PC-9 (cell line): Measurements from ENCODE around the gene COL4A2. TPM values are rescaled to one million over a fixed set of nuclear protein-coding genes. Genes with fewer than 3 reads are reported as not detected.

Experiments
- BruUV-seq: library from RNA; stranded (reverse); fragments of 400-500 nt; replicated peaks from 2 replicates; lab custom pipeline; 2021; lab: Mats Ljungman, UMichigan
- CTCF ChIA-PET: fragments of 300-600 bp; sonication (Branson Sonifier 250); formaldehyde crosslinking; loops from one replicate; lab custom pipeline; 2022; ENCODE audit warnings: antibody characterized with exemption; lab: Charles Lee
- POLR2A ChIA-PET: fragments of 300-600 bp; sonication (Branson Sonifier 250); formaldehyde crosslinking; loops from one replicate; lab custom pipeline; 2022; ENCODE audit warnings: antibody characterized with exemption; ENCODE audit not compliant: unreplicated experiment; lab: Charles Lee
- DNase-seq, 2 experiments: peaks; one replicate each; pipeline versions ENCODE4 v3.0.0 to v3.0.0-alpha.2; 2015 to 2022; ENCODE audit warnings: mixed read lengths in 1 of 2
- H2AFZ ChIP-seq: fragments of 200-600 bp; sonication (generic); 2 replicates; pipeline ENCODE4 v1.8.1; 2017; ENCODE audit warnings: antibody characterized with exemption
- H3F3A ChIP-seq: fragments of 200-600 bp; sonication (generic); 2 replicates; pipeline ENCODE4 v1.8.1; 2017; ENCODE audit warnings: antibody characterized with exemption, mild to moderate bottlenecking, low read depth; ENCODE audit not compliant: insufficient read depth
- H3K27ac ChIP-seq: fragments of 200-600 bp; sonication (generic); 2 replicates; pipeline ENCODE4 v1.6.1; 2016; ENCODE audit warnings: mixed run types
- H3K27me3 ChIP-seq: fragments of 200-600 bp; sonication (generic); 2 replicates; pipeline ENCODE4 v1.6.1; 2016; ENCODE audit warnings: low read depth, mixed run types; ENCODE audit not compliant: insufficient read depth
- H3K36me3 ChIP-seq: fragments of 200-600 bp; sonication (generic); 2 replicates; pipeline ENCODE4 v1.6.1; 2016; ENCODE audit warnings: low read depth, mixed run types
- H3K4me1 ChIP-seq: fragments of 200-600 bp; sonication (generic); replicated peaks from 2 replicates; pipeline ENCODE4 v1.6.1; 2016; ENCODE audit warnings: mixed run types; ENCODE audit not compliant: insufficient read depth
- H3K4me2 ChIP-seq: fragments of 200-600 bp; sonication (generic); 2 replicates; pipeline ENCODE4 v1.6.1; 2017; ENCODE audit warnings: mixed run types
- H3K4me3 ChIP-seq: fragments of 200-600 bp; sonication (generic); 2 replicates; pipeline ENCODE4 v1.6.1; 2016; ENCODE audit warnings: mixed run types
- H3K79me2 ChIP-seq: fragments of 200-600 bp; sonication (generic); 2 replicates; pipeline ENCODE4 v1.6.1; 2017; ENCODE audit warnings: low read depth, mixed run types
- H3K9me2 ChIP-seq: fragments of 200-600 bp; sonication (generic); 2 replicates; pipeline ENCODE4 v1.8.1; 2017; ENCODE audit warnings: mild to moderate bottlenecking; ENCODE audit not compliant: insufficient read depth
- H3K9me3 ChIP-seq: fragments of 200-600 bp; sonication (generic); 2 replicates; pipeline ENCODE4 v1.8.1; 2016; ENCODE audit warnings: low read depth; ENCODE audit not compliant: insufficient read depth
- H4K20me1 ChIP-seq: fragments of 200-600 bp; sonication (generic); 2 replicates; pipeline ENCODE4 v1.8.1; 2017; ENCODE audit not compliant: insufficient read depth
- EZH2 ChIP-seq: fragments of 200-600 bp; sonication (generic); IDR thresholded peaks from 2 replicates; pipeline ENCODE4 v1.8.0; 2017; ENCODE audit warnings: antibody characterized with exemption, low read depth
- intact Hi-C: fragments of 100-400 bp; cut with micrococcal nuclease; formaldehyde crosslinking; loops from one replicate; pipeline ENCODE4 v1.10.0; 2022; ENCODE audit not compliant: unreplicated experiment
- total RNA-seq: library from RNA; stranded (reverse); gene quantifications from 2 replicates; pipeline ENCODE4 v1.2.3, GENCODE V29; 2021
- TF ChIP-seq, protein P1 (sequence below): fragments of 200-600 bp; sonication (generic); conservative IDR thresholded peaks from 2 replicates; pipeline ENCODE4 v1.6.1; 2017; ENCODE audit warnings: mixed run types, antibody characterized with exemption, mild to moderate bottlenecking, moderate library complexity

The COL4A2 gene
- total RNA-seq, 1 experiment from 2014 or later = 1.2 TPM

DNA sequence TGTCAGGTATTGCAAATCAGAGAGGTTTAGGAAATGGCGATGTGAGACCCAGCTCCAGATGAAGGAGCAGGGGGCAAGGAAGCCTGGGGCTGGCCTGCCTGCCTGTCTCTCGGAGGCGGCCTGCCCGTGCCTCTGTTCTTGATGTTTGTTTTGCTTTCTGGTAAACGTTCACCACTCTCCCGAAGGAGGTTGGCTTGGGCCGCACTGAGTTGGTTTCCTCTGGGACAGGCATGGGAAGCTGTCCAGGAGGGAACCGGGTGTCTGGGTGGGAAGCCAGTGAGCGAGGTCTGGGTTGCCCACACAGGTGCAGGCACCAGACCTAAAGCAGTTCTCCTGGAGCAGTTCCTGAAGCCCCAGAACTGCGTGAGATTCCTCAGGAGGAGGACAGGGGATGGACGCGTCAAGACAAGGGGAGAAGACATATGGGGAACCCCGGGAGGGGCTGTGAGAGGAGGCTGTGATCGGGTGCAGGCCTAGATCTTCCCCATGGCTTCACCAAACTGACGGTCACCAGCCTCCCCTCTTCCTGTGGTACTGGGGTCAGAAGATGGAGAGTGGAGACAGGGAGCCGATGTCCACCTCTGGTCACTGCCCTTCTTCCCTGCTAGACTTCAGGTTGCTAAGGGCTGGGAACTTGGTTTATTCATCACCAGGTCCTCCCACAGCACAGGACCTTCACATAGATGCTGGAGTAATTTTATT lies 15.2 kb downstream of the COL4A2 start:
- Histone ChIP-seq H3K9me2 (no peaks in the 10 kb centered on the region), H3K27me3 (no peaks in the 10 kb centered on the region), H4K20me1 (no peaks in the 10 kb centered on the region), H3K4me2 (no peak overlapping the region), H3K4me1 (peaks cover 46% of the 10 kb centered on the region), H3F3A (peaks cover 38% of the 10 kb centered on the region), H3K9me3 (no peaks in the 10 kb centered on the region), H3K4me3 (no peak overlapping the region), H3K27ac (no peak overlapping the region), H2AFZ (no peak overlapping the region), H3K36me3 (no peaks in the 10 kb centered on the region), H3K79me2 (no peaks in the 10 kb centered on the region)
- TF ChIP-seq EZH2 = no peak
- TF ChIP-seq, protein P1, sequence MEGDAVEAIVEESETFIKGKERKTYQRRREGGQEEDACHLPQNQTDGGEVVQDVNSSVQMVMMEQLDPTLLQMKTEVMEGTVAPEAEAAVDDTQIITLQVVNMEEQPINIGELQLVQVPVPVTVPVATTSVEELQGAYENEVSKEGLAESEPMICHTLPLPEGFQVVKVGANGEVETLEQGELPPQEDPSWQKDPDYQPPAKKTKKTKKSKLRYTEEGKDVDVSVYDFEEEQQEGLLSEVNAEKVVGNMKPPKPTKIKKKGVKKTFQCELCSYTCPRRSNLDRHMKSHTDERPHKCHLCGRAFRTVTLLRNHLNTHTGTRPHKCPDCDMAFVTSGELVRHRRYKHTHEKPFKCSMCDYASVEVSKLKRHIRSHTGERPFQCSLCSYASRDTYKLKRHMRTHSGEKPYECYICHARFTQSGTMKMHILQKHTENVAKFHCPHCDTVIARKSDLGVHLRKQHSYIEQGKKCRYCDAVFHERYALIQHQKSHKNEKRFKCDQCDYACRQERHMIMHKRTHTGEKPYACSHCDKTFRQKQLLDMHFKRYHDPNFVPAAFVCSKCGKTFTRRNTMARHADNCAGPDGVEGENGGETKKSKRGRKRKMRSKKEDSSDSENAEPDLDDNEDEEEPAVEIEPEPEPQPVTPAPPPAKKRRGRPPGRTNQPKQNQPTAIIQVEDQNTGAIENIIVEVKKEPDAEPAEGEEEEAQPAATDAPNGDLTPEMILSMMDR = no peak
- no TSS peak for BruUV-seq
- ChIA-PET CTCF (no interaction called here), POLR2A (interaction anchor here (0.5 kb wide), 1 partner anchor 12 kb away, joined by 3 read pairs; no protein-coding TSS in a partner anchor)
- intact Hi-C loops = loop anchor here (5.0 kb wide), 1 partner anchor 390 kb away; the partner anchor contains the start of gene ING1
- DNase-seq = no peak

DNA sequence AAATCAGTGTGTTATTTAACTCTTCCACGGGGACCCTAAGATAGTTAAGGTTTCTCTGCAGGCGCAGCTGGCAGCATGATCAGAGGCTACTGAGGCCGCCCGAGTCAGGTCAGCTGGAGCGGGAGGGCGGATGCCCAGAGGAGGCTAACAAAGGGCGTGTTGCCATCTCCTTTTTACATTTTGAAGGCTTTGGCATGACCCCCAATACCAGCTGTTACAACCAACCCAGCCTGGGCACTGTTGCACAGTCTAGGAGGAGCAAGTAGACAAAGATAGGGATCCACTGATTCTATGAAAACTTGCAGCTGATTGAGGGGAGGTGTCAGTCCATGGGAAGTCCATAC lies 15.7 kb downstream of the COL4A2 start:
- BruUV-seq = no TSS peak
- ChIA-PET POLR2A (interaction anchor here (0.5 kb wide), 1 partner anchor 11 kb away, joined by 3 read pairs; no protein-coding TSS in a partner anchor), CTCF (no interaction called here)
- peaks cover 43% of the 10 kb centered on the region for H3K4me1 ChIP-seq
- H3K9me2 ChIP-seq = no peaks in the 10 kb centered on the region
- DNase-seq = no peak
- H4K20me1 ChIP-seq = no peaks in the 10 kb centered on the region
- no peak overlapping the region for H3K4me2 ChIP-seq
- no peak overlapping the region for H3K27ac ChIP-seq
- intact Hi-C loops = loop anchor here (5.0 kb wide), 1 partner anchor 390 kb away; the partner anchor contains the start of gene ING1
- no peaks in the 10 kb centered on the region for H3K79me2 ChIP-seq
- TF ChIP-seq EZH2 = no peak
- TF ChIP-seq, protein P1 = no peak
- H3F3A ChIP-seq = peaks cover 38% of the 10 kb centered on the region
- no peak overlapping the region for H2AFZ ChIP-seq
- no peaks in the 10 kb centered on the region for H3K9me3 ChIP-seq
- H3K4me3 ChIP-seq = no peak overlapping the region
- H3K27me3 ChIP-seq = no peaks in the 10 kb centered on the region
- no peaks in the 10 kb centered on the region for H3K36me3 ChIP-seq

DNA sequence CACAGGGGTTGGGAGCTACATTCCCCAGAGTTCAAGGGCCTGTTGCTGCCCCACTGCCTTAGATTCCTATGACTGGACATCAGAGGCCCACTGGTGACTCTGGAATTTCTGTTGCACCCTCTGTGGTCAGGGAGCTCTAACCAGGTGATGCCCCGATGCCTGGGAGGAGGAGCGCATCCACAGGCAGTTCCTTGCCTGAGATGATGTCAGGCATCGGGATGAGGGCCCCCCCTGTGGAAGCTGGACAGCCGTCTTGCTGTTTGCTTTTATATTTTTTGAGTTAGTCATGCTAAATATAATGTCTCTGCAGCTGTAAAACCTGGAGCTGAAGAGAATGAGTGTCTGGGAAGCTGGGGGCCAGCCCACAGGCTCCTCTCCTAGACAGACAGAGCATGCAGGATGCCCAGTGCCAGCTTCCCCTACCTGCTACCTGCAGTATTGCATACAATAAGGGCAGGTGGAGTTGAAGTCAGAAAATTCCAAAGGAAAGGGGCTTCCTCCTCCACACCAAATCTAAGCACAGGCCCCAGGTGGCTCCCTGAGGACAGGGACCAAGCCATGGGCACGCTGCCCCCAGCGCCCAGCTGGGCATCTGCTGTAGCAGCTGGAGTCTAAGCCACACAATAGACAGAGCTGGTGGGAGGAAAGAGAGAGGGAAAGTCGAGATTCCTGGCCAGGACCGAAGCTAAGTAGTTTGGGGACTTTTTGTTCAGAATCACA lies 16.2 kb downstream of the COL4A2 start:
- Histone ChIP-seq H3K27ac (no peak overlapping the region), H2AFZ (no peak overlapping the region), H3K4me2 (no peak overlapping the region), H3K79me2 (no peaks in the 10 kb centered on the region), H3K9me2 (no peaks in the 10 kb centered on the region), H3K27me3 (no peaks in the 10 kb centered on the region), H3K9me3 (no peaks in the 10 kb centered on the region), H3K4me1 (peaks cover 38% of the 10 kb centered on the region), H3F3A (peaks cover 32% of the 10 kb centered on the region), H3K4me3 (no peak overlapping the region), H4K20me1 (no peaks in the 10 kb centered on the region), H3K36me3 (no peaks in the 10 kb centered on the region)
- ChIA-PET CTCF (interaction anchor here (0.5 kb wide), 1 partner anchor 87 kb away, joined by 3 read pairs; no protein-coding TSS in a partner anchor), POLR2A (interaction anchor here (0.5 kb wide), 1 partner anchor 10 kb away, joined by 3 read pairs; no protein-coding TSS in a partner anchor)
- TF ChIP-seq, protein P1 = peak; percentile 21; the same call in 1 of the 2 replicates
- TF ChIP-seq EZH2 = no peak
- DNase-seq = no peak
- BruUV-seq = no TSS peak
- intact Hi-C loops = loop anchor here (5.0 kb wide), 1 partner anchor 389 kb away; the partner anchor contains the start of gene ING1
